Activated T-helper 2 cell treated with anti-CD3 and anti-CD28 coated beads, Interferon-gamma antibody, Interleukin-2, Interleukin-4, amounts not matched to agents 10 μg/mL and 5 μg/mL and 100 μg/mL, durations not matched to agents 14 hours and 24 hours and 36 hours (primary cell): Measurements from ENCODE around the gene COL4A5. TPM values are rescaled to one million over a fixed set of nuclear protein-coding genes. Genes with fewer than 3 reads are reported as not detected.

ENCODE experiments used
- DNase-seq: peaks from one replicate; pipeline ENCODE4 v3.0.0; 2021; ENCODE audit warnings: low spot score
- H3K27ac Mint-ChIP-seq: one replicate; pipeline ENCODE4 v1.8.0; 2021; ENCODE audit warnings: mixed read lengths
- H3K27me3 Mint-ChIP-seq: one replicate; pipeline ENCODE4 v1.8.0; 2021; ENCODE audit warnings: low read depth, mixed read lengths
- H3K36me3 Mint-ChIP-seq: one replicate; pipeline ENCODE4 v1.8.0; 2021; ENCODE audit warnings: low read depth, mixed read lengths
- H3K4me1 Mint-ChIP-seq: one replicate; pipeline ENCODE4 v1.8.0; 2021; ENCODE audit warnings: low read depth, mixed read lengths
- H3K4me3 Mint-ChIP-seq: one replicate; pipeline ENCODE4 v1.8.0; 2021; ENCODE audit warnings: low read depth, mild to moderate bottlenecking, moderate library complexity, mixed read lengths
- H3K9me3 Mint-ChIP-seq: one replicate; pipeline ENCODE4 v1.8.0; 2021; ENCODE audit warnings: mixed read lengths
- intact Hi-C: fragments of 100-400 bp; cut with micrococcal nuclease; formaldehyde crosslinking; loops from one replicate; pipeline ENCODE4 v1.15.1; 2023
- total RNA-seq: library from RNA; stranded (reverse); gene quantifications from 2 replicates; pipeline ENCODE4 v1.2.3, GENCODE V29; 2022

COL4A5 gene
- total RNA-seq, 1 donor from 2014 or later: not detected

DNA sequence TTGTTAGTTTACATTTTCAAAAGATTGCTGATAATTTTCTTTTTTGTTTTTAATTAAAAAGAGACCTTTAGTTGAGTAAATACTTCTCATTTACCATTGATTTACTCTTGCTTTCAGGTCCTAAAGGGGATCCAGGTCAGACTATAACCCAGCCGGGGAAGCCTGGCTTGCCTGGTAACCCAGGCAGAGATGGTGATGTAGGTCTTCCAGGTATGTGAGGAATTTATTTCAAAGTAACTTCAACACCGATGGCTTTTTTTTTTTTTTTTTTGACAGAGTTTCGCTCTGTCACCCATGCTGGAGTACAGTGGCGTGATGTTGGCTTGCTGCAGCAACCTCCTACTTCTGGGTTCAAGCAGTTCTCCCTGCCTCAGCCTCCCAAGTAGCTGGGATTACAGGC, 161.6 kb downstream of the COL4A5 start:
- Mint-ChIP-seq H3K36me3 (no peaks in the 10 kb centered on the region), H3K4me1 (no peaks in the 10 kb centered on the region), H3K27me3 (no peaks in the 10 kb centered on the region), H3K9me3 (no peaks in the 10 kb centered on the region), H3K4me3 (no peak overlapping the region), H3K27ac (no peak overlapping the region)
- intact Hi-C loops: no loop called here
- DNase-seq: no peak

DNA sequence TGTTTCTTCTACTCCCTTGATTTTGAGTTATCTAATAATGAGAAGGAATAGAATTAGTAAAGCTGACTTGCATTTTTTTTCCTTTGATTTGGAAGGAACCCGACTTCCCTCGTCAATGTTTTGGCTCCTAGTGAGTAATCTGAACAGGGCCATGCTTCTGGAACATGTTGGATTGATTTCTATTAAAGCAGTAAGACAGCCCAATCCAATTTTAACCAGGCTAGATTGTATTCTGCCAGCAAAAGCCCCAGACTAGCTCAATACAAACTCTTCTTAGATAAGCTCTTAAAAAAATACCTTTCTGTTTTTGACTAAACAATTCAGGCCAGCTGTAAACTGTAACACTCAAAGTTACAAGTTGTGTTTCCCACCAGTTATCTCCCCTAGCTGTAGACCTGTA, 170.5 kb downstream of the COL4A5 start:
- Mint-ChIP-seq H3K4me1 (no peaks in the 10 kb centered on the region), H3K4me3 (no peak overlapping the region), H3K36me3 (no peaks in the 10 kb centered on the region), H3K27me3 (no peaks in the 10 kb centered on the region), H3K27ac (no peak overlapping the region), H3K9me3 (no peaks in the 10 kb centered on the region)
- intact Hi-C loops: no loop called here
- DNase-seq: no peak

DNA sequence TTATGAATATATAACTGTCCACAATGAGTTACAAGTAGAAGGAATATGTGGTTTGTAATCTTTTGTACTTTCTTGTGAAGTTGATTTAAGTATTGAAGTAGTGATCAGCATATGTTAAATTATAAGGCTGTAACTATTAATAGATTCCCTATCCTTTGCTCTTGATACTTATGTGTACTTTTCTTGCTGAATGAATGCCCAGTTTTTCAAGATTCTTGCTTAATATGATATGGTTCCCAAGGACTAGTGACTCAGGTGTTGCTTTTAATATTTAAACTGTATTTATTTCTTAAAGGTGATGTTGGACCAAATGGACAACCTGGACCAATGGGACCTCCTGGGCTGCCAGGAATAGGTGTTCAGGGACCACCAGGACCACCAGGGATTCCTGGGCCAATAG, 175.0 kb downstream of the COL4A5 start:
- Mint-ChIP-seq H3K4me1 (no peaks in the 10 kb centered on the region), H3K9me3 (no peaks in the 10 kb centered on the region), H3K27me3 (no peaks in the 10 kb centered on the region), H3K4me3 (no peak overlapping the region), H3K27ac (no peak overlapping the region), H3K36me3 (no peaks in the 10 kb centered on the region)
- no peak for DNase-seq
- intact Hi-C loops: no loop called here

DNA sequence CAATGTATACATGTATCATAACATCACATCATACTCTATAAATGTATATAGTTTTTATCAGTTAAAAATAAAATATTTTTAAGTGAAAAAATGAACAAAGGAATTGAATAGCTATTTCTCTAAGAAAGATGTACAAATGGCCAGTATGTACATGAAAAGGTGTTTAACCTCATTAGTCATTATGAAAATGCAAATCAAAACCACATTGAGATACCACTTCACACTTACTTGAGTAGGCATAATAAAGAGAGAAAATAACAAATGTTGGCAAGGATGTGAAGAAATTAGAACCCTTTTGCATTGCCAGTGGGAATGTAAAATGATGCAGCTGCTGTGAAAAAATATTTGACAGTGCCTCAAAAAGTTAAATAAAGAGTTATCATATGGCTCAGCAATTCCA, 201.2 kb downstream of the COL4A5 start:
- no peak overlapping the region for H3K27ac Mint-ChIP-seq
- no peaks in the 10 kb centered on the region for H3K4me1 Mint-ChIP-seq
- H3K4me3 Mint-ChIP-seq: no peak overlapping the region
- H3K9me3 Mint-ChIP-seq: no peaks in the 10 kb centered on the region
- H3K36me3 Mint-ChIP-seq: no peaks in the 10 kb centered on the region
- intact Hi-C loops: no loop called here
- no peak for DNase-seq
- H3K27me3 Mint-ChIP-seq: no peaks in the 10 kb centered on the region

DNA sequence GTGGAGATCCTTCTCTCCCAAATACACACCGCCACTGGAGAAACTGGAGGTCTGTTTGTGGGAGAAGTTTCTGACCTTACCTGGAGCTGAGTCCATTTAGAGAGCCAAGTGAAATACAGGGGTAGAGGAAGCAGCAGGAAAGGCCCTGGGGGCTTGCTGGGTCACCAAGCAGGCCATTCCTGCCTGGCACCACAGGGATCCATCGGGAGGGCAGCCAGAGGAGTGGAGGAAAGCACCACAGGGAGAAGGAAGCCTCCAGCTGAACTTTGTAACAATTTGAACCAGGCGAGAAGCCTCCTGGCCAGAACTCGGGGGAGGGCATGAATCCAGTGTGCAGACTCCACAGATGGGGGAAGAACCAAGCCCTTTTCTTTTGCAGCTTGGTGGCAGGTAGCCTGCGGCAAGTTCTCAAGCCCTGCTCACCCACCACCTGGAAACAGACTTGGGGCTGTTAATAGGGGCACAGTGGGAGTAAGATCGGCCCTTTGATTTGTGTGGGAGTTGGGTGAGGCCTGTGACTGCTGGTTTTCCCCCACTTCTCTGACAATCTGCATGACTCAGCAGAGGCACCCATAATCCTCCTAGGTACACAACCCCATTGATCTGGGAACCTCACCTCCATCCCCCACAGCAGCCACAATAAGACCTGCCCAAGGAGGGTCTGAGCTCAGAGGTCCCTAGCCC, 202.1 kb downstream of the COL4A5 start:
- Mint-ChIP-seq H3K27me3 (no peaks in the 10 kb centered on the region), H3K4me1 (no peaks in the 10 kb centered on the region), H3K4me3 (no peak overlapping the region), H3K36me3 (no peaks in the 10 kb centered on the region), H3K27ac (no peak overlapping the region), H3K9me3 (no peaks in the 10 kb centered on the region)
- DNase-seq: no peak
- intact Hi-C loops: no loop called here

DNA sequence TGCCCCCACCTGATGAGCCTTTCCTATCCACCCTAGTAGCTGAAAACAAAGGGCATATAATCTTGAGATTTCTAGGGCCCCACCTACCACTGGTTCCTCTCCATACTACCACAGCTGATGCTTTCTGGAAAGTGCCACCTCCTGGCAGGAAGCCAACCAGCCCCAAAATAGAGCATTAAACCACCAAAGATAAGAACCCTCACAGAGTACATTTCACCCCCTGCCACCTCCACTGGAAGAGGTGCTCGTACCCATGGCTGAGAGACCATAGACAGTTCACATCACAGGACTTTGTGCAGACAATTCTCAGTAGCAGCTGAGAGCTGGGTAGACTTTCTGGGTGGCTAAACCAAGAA, 202.6 kb downstream of the COL4A5 start:
- Mint-ChIP-seq H3K4me3 (no peak overlapping the region), H3K36me3 (no peaks in the 10 kb centered on the region), H3K27ac (no peak overlapping the region), H3K9me3 (no peaks in the 10 kb centered on the region), H3K27me3 (no peaks in the 10 kb centered on the region), H3K4me1 (no peaks in the 10 kb centered on the region)
- DNase-seq: no peak
- intact Hi-C loops: no loop called here

DNA sequence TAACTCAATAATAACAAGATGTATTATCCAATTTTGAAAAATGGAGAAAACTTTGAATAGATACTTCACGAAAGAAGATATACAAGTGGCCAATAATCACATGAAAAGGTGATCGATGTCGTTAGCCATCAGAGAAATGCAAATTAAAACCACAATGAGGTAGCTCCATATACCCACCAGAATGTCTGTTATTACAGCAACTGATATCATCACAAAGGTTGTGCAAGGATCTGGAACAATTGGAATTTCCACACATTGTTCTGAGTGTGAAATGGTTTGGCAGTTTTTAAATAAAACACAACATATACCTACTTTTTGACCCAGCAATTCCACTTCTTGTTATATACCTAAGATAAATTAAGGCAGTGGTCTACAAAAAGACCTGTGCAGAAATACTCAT, 225.1 kb downstream of the COL4A5 start:
- Mint-ChIP-seq H3K4me1 (no peaks in the 10 kb centered on the region), H3K9me3 (no peaks in the 10 kb centered on the region), H3K27me3 (no peaks in the 10 kb centered on the region), H3K4me3 (no peak overlapping the region), H3K27ac (no peak overlapping the region), H3K36me3 (no peaks in the 10 kb centered on the region)
- no peak for DNase-seq
- intact Hi-C loops: no loop called here

DNA sequence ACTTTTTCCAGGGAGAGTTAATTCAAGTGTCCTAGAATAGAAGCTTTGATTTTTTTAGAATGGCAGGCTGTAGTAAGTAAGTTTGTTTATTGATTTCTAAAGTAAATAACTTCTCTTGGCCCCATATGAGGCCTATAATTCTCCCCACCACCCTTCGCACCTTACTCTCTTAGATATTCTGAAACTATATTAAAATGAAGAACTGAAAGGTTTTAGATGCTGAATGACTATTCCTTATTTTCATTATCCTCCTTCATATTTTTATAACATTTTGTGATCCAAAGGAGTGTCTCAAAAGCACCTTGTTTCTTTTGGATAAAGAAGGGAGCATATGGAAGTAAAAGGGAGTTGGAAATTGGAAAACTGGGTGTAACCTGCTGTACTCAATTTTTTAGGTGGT, 226.5 kb downstream of the COL4A5 start:
- Mint-ChIP-seq H3K27ac (no peak overlapping the region), H3K4me1 (no peaks in the 10 kb centered on the region), H3K27me3 (no peaks in the 10 kb centered on the region)

DNA sequence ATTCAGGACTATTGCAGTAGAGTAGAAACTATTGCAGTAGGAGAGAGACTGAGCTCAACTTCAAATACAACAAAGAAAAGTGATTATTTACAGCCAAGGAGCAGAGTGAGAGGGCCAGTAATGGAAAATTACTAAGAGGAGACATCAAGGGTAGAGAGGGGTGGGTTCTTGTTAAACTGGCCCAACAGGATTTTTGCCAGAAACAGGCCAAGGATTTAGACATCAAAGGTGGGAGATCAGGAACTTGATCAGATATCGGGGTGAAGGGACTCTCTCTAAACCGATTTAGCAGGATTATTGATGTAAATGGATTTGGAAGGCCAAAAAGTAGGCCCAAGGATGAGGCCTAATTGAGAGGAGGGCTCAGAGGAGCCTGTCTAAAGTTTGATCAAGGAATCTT, 231.9 kb downstream of the COL4A5 start:
- Mint-ChIP-seq H3K4me3 (no peak overlapping the region), H3K36me3 (no peaks in the 10 kb centered on the region), H3K27ac (no peak overlapping the region), H3K27me3 (no peaks in the 10 kb centered on the region), H3K9me3 (no peaks in the 10 kb centered on the region), H3K4me1 (no peaks in the 10 kb centered on the region)
- intact Hi-C loops: no loop called here
- no peak for DNase-seq

More for the DNA sequence above, 226.5 kb downstream of the COL4A5 start:
- Mint-ChIP-seq H3K9me3 (no peaks in the 10 kb centered on the region), H3K36me3 (no peaks in the 10 kb centered on the region), H3K4me3 (no peak overlapping the region)
- intact Hi-C loops: no loop called here
- no peak for DNase-seq

DNA sequence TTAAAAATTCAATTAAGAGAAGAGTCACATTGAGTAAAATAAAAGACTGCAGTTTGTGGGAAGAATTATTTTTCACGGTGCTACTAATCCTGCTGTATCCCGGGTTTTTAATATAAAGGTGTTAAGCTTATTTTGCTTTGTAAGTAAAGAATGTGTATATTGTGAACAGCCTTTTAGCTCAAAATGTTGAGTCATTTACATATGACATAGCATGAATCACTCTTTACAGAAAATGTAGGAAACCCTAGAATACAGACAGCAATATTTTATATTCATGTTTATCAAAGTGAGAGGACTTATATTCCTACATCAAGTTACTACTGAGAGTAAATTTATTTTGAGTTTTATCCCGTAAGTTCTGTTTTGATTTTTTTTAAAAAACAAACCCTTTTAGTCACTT, 257.1 kb downstream of the COL4A5 start:
- Mint-ChIP-seq H3K4me1 (no peaks in the 10 kb centered on the region), H3K36me3 (no peaks in the 10 kb centered on the region), H3K4me3 (no peak overlapping the region), H3K27ac (no peak overlapping the region), H3K9me3 (no peaks in the 10 kb centered on the region), H3K27me3 (no peaks in the 10 kb centered on the region)
- DNase-seq: no peak
- intact Hi-C loops: loop anchor here (10.0 kb wide), 1 partner anchor 688 kb away; no protein-coding TSS in a partner anchor

DNA sequence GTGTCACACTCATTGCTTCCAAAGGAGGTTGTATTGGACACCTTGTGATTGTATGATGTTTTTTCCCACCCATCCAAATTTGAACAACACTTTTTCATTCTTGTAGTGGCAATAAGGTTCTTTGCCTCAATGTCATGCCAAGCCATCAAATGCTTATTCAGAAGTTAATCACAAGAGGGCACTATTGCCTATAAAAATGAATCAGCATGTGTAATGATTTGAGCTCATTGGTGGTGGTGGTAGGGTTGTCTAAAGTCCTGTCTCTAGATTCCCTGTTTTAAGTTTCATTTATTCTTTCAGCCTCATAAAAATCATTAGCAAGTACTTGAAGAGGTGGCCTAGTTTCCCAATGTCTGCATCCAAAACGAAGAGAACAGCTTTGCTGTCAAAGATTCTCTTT, 259.7 kb downstream of the COL4A5 start:
- H3K27ac Mint-ChIP-seq: no peak overlapping the region
- no peaks in the 10 kb centered on the region for H3K4me1 Mint-ChIP-seq
- intact Hi-C loops: loop anchor here (10.0 kb wide), 1 partner anchor 685 kb away; no protein-coding TSS in a partner anchor
- H3K27me3 Mint-ChIP-seq: no peaks in the 10 kb centered on the region
- DNase-seq: no peak
- H3K4me3 Mint-ChIP-seq: no peak overlapping the region
- no peaks in the 10 kb centered on the region for H3K36me3 Mint-ChIP-seq
- H3K9me3 Mint-ChIP-seq: no peaks in the 10 kb centered on the region

DNA sequence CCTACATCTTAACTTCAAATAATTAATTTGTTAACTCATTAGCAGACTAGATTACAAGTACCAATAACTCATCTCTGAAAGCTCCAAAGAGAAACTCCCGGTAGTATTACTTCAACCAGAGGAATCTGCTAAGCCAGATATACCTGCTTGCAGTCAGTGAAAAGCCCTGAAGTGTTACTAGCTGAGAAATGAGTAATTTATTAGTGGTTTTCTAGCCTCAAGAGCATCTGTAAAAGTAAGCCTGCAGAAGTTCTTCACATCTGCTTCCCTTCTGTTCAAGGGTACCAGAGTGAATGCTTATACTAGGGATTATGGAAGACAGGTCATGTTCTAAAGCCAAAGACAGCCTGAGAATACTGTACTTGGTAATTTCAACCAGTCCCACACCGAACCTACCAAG, 262.0 kb downstream of the COL4A5 start:
- Mint-ChIP-seq H3K4me3 (no peak overlapping the region), H3K27me3 (no peaks in the 10 kb centered on the region)

DNA sequence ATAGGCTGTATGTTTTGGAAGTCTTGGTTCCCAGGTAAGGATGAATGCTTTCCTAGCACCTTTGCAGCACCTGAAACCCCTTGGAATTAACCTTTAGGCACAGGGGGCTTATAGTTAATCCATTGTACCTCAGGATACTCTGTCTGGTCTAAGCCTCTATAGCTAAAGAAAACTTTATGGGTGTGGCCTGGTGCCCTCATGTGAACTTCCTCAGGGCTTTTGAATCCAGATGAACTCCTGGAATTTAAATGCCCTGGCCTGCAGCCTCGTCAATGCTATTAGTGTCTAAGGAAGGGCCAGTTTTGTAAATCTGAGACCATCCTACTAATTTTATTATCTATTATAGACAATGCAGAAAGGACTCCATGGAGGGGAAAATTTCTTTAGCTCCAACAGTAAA, 262.9 kb downstream of the COL4A5 start:
- Mint-ChIP-seq H3K4me3 (no peak overlapping the region), H3K9me3 (no peaks in the 10 kb centered on the region)

More for the DNA sequence above, 262.0 kb downstream of the COL4A5 start:
- H3K36me3 Mint-ChIP-seq: no peaks in the 10 kb centered on the region
- DNase-seq: no peak
- H3K9me3 Mint-ChIP-seq: no peaks in the 10 kb centered on the region
- H3K4me1 Mint-ChIP-seq: no peaks in the 10 kb centered on the region
- intact Hi-C loops: no loop called here
- H3K27ac Mint-ChIP-seq: no peak overlapping the region

DNA sequence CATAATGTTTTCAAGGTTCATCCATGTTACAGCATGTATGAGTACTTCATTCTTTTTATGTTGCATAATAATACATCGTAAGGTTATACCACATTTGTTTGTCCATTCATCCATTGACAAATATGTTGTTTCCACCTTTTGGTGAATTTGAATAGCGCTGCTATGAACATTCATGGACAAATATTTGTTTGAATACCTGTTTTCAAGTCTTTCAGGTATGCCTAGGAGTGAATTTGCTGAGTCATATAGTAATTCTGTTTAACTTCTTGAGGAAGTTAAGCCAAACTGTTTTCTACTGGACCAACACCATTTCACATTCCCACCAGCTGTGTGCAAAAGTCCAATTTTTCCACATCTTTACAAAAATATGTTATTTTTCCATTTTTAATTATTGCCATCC, 265.2 kb downstream of the COL4A5 start:
- H3K9me3 Mint-ChIP-seq: no peaks in the 10 kb centered on the region
- H3K27ac Mint-ChIP-seq: no peak overlapping the region
- no peak for DNase-seq
- no peaks in the 10 kb centered on the region for H3K4me1 Mint-ChIP-seq
- H3K4me3 Mint-ChIP-seq: no peak overlapping the region
- H3K27me3 Mint-ChIP-seq: no peaks in the 10 kb centered on the region
- intact Hi-C loops: no loop called here
- no peaks in the 10 kb centered on the region for H3K36me3 Mint-ChIP-seq

More for the DNA sequence above, 262.9 kb downstream of the COL4A5 start:
- Mint-ChIP-seq H3K27me3 (no peaks in the 10 kb centered on the region), H3K27ac (no peak overlapping the region), H3K36me3 (no peaks in the 10 kb centered on the region), H3K4me1 (no peaks in the 10 kb centered on the region)
- intact Hi-C loops: no loop called here
- no peak for DNase-seq
